SU-DHL-6 (cell line): ENCODE results near the gene MRFAP1L1.

Source experiments
- H2AFZ ChIP-seq: fragments of 200-600 bp; sonication (generic); 2 replicates; pipeline ENCODE4 v1.6.1; 2014; ENCODE audit warnings: low read depth, mild to moderate bottlenecking, moderate library complexity, mixed read lengths, antibody characterized with exemption, low read length; ENCODE audit not compliant: severe bottlenecking
- H3F3A ChIP-seq: fragments of 200-600 bp; shearing (Covaris generic); 2 replicates; pipeline ENCODE4 v1.6.0; 2016; ENCODE audit warnings: antibody characterized with exemption, mild to moderate bottlenecking; ENCODE audit not compliant: insufficient read depth
- H3K27ac ChIP-seq: fragments of 200-600 bp; sonication (generic); 2 replicates; pipeline ENCODE4 v1.5.1; 2016; ENCODE audit warnings: low read depth, mild to moderate bottlenecking, low read length, moderate library complexity, mixed read lengths
- H3K27me3 ChIP-seq: fragments of 200-600 bp; sonication (generic), shearing (Covaris generic); 2 replicates; pipeline ENCODE4 v1.6.0; 2014; ENCODE audit warnings: mild to moderate bottlenecking, low read length
- H3K36me3 ChIP-seq: fragments of 200-600 bp; sonication (generic); 2 replicates; pipeline ENCODE4 v1.6.1; 2014; ENCODE audit warnings: mild to moderate bottlenecking, low read length, mixed read lengths
- H3K4me2 ChIP-seq: fragments of 300-600, 200-600 bp; shearing (Covaris generic), sonication (generic); 2 replicates; pipeline ENCODE4 v1.6.0; 2014; ENCODE audit warnings: low read length, low read depth, mild to moderate bottlenecking; ENCODE audit not compliant: poor library complexity, severe bottlenecking
- H3K4me3 ChIP-seq: fragments of 200-600 bp; sonication (generic); 2 replicates; pipeline ENCODE4 v1.5.1; 2014; ENCODE audit warnings: antibody characterized with exemption, low read length, mild to moderate bottlenecking, mixed read lengths; ENCODE audit not compliant: insufficient read depth, poor library complexity, severe bottlenecking
- H3K79me2 ChIP-seq: fragments of 200-600 bp; sonication (generic); 2 replicates; pipeline ENCODE4 v1.6.1; 2014; ENCODE audit warnings: mild to moderate bottlenecking, low read length, moderate library complexity; ENCODE audit not compliant: insufficient read depth
- H3K9ac ChIP-seq: fragments of 200-600 bp; sonication (generic); 2 replicates; pipeline ENCODE4 v1.7.0; 2014; ENCODE audit warnings: mild to moderate bottlenecking, low read length
- H3K9me2 ChIP-seq: fragments of 200-600 bp; sonication (generic); replicated peaks from 2 replicates; pipeline ENCODE4 v1.6.1; 2014; ENCODE audit warnings: low read length; ENCODE audit not compliant: insufficient read depth
- H3K9me3 ChIP-seq: fragments of 200-600 bp; sonication (generic); 2 replicates; pipeline ENCODE4 v1.6.1; 2014; ENCODE audit warnings: low read length, mixed read lengths; ENCODE audit not compliant: insufficient read depth
- H4K20me1 ChIP-seq: fragments of 200-600 bp; sonication (generic); 2 replicates; pipeline ENCODE4 v1.6.1; 2014; ENCODE audit warnings: low read depth, mild to moderate bottlenecking, antibody characterized with exemption, low read length, moderate library complexity, mixed read lengths
- EZH2phosphoT487 ChIP-seq: fragments of 200-600 bp; sonication (generic), shearing (Covaris generic); conservative IDR thresholded peaks from 2 replicates; pipeline ENCODE4 v1.6.1; 2018; ENCODE audit warnings: mild to moderate bottlenecking, antibody characterized with exemption, low read length, moderate library complexity, mixed read lengths
- TF ChIP-seq, protein P1 (sequence below): fragments of 200-600 bp; sonication (generic); IDR thresholded peaks from one replicate; pipeline ENCODE4 v1.5.1; 2017; ENCODE audit warnings: antibody characterized with exemption, mild to moderate bottlenecking, low read length, moderate library complexity; ENCODE audit not compliant: insufficient read depth, poor library complexity, severe bottlenecking

MRFAP1L1 gene

GRCh38 chr4:6746721-6747293 lies 37.1 kb upstream of the MRFAP1L1 start:
- Histone ChIP-seq H4K20me1 (no peaks in the 10 kb centered on the region), H3K9ac (no peak overlapping the region), H2AFZ (no peak overlapping the region), H3K9me3 (no peaks in the 10 kb centered on the region), H3K4me2 (no peak overlapping the region), H3K36me3 (no peaks in the 10 kb centered on the region), H3K4me3 (no peak overlapping the region), H3K79me2 (no peaks in the 10 kb centered on the region), H3K27me3 (no peaks in the 10 kb centered on the region), H3K9me2 (no peaks in the 10 kb centered on the region), H3F3A (no peaks in the 10 kb centered on the region), H3K27ac (no peak overlapping the region)
- TF ChIP-seq EZH2phosphoT487: no peak
- TF ChIP-seq, protein P1, sequence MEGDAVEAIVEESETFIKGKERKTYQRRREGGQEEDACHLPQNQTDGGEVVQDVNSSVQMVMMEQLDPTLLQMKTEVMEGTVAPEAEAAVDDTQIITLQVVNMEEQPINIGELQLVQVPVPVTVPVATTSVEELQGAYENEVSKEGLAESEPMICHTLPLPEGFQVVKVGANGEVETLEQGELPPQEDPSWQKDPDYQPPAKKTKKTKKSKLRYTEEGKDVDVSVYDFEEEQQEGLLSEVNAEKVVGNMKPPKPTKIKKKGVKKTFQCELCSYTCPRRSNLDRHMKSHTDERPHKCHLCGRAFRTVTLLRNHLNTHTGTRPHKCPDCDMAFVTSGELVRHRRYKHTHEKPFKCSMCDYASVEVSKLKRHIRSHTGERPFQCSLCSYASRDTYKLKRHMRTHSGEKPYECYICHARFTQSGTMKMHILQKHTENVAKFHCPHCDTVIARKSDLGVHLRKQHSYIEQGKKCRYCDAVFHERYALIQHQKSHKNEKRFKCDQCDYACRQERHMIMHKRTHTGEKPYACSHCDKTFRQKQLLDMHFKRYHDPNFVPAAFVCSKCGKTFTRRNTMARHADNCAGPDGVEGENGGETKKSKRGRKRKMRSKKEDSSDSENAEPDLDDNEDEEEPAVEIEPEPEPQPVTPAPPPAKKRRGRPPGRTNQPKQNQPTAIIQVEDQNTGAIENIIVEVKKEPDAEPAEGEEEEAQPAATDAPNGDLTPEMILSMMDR: no peak

DNA sequence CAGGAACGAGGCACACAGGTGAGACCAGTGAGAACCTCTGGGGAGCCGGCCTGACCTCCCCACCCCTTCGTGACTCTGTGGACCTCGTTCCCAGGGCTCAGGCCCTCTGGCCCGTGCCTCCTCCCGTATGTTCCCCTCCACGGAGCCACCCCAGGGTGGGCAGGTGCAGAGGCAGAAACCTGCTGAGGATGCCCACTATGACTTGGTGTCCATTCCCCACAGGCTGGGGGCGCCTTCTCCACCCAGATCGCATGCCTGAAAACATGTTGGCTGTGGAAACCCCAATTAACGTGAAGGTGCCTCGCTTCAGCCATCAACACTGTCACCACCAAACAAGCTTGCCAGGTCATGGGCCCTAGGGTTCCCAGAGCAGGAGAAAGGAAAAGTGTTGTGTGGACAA lies 33.3 kb upstream of the MRFAP1L1 start:
- H3K79me2 ChIP-seq: no peaks in the 10 kb centered on the region
- no peaks in the 10 kb centered on the region for H3K9me3 ChIP-seq
- no peaks in the 10 kb centered on the region for H3K27me3 ChIP-seq
- no peak overlapping the region for H3K9ac ChIP-seq
- H3K4me2 ChIP-seq: no peak overlapping the region
- H3K36me3 ChIP-seq: no peaks in the 10 kb centered on the region
- no peaks in the 10 kb centered on the region for H3K9me2 ChIP-seq
- TF ChIP-seq EZH2phosphoT487: no peak
- TF ChIP-seq, protein P1: no peak
- H3K27ac ChIP-seq: no peak overlapping the region
- no peaks in the 10 kb centered on the region for H3F3A ChIP-seq
- H2AFZ ChIP-seq: no peak overlapping the region
- no peak overlapping the region for H3K4me3 ChIP-seq
- H4K20me1 ChIP-seq: no peaks in the 10 kb centered on the region

GRCh38 chr4:6742507-6742906 lies 32.8 kb upstream of the MRFAP1L1 start:
- Histone ChIP-seq H3K9ac (no peak overlapping the region), H3K27me3 (no peaks in the 10 kb centered on the region), H3K27ac (no peak overlapping the region), H3K36me3 (no peaks in the 10 kb centered on the region), H3K4me3 (no peak overlapping the region), H3K9me2 (no peaks in the 10 kb centered on the region), H4K20me1 (no peaks in the 10 kb centered on the region), H3F3A (no peaks in the 10 kb centered on the region), H3K9me3 (no peaks in the 10 kb centered on the region), H3K4me2 (no peak overlapping the region), H3K79me2 (no peaks in the 10 kb centered on the region), H2AFZ (no peak overlapping the region)
- TF ChIP-seq, protein P1: no peak
- no peak for TF ChIP-seq EZH2phosphoT487
